Measurements from ENCODE around the gene FUT1. TPM values are rescaled to one million over a fixed set of nuclear protein-coding genes. Genes with fewer than 3 reads are reported as not detected.

FUT1 gene
- total and polyA plus RNA-seq, 9 of the 15 experiments (the other 6 are each of a cell fraction or from before 2014, with no cell fraction given): 2.3 to 18.5 (median 8.8) TPM

DNA sequence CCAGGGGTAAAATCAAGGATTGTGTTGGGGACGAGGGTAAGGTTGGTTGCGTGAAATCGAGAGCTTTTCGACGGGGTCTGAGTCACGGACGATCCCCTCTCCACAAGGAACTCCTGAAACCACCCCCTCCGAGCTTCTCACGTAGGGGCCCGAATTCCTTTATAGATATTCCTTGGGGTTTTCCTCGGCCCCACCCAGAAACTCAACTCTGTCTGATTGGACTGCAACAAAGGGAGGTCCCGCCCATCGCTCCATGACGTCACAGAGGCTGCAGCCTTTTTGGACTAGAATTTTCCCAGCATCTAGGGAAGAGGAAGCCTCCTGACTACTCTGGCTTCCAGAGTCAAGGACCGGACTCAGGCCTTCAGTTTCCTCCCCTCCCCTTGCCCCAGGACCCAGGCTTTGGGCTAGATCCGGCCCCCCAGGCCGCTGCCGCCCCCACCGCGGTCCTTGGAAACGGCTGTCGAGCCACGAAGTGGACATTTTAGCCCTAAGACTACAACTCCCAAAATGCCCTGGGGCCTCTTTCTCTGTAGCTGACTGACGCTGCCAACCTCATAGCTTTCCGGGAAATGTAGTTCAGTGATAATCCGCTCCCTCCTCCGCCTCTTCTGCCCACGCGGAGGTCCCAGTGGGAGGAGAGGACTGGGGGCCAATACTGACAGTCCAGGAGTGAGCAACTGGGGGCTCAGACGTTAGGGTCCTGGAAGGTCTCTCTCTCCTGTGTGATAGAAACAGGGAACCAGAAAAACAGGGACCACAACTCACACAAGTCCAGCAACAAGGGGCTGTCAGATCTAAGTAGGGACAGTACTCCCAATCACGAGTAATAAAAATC, 5.5 kb downstream of the FUT1 start, which contains the start of gene IZUMO1 (continued):
- no peak for TF ChIP-seq HMG20B (CRISPR knock-in tag; IDR thresholded peaks at IDR 0.05)
- peak in 1 of 2 experiments; percentile 51; a peak in 1 of 4 replicates for TF ChIP-seq NONO (IDR thresholded peaks at IDR 0.05; ENCODE audit: low read depth in 2 of 2, low read length in 1 of 2)
- no peak for TF ChIP-seq ZFP30 (CRISPR knock-in tag; IDR thresholded peaks at IDR 0.05; ENCODE audit: borderline replicate concordance)
- no peak for TF ChIP-seq ZNF121 (CRISPR knock-in tag; conservative IDR thresholded peaks at IDR 0.05)
- no peak for TF ChIP-seq NFXL1 (CRISPR knock-in tag; IDR thresholded peaks at IDR 0.05)
- TF ChIP-seq HNRNPK (IDR thresholded peaks at IDR 0.05; ENCODE audit: low read depth, low read length, poor library complexity, severe bottlenecking): no peak
- TF ChIP-seq SUPT5H (IDR thresholded peaks at IDR 0.05): 0 out of 2 replicates have a peak, but pooled peaks have one; percentile 35
- TF ChIP-seq ZC3H11A (IDR thresholded peaks at IDR 0.05; ENCODE audit: low read depth, low read length): no peak
- TF ChIP-seq ZNF408 (CRISPR knock-in tag; IDR thresholded peaks at IDR 0.05; ENCODE audit: low read depth): no peak
- TF ChIP-seq TEAD4 (IDR thresholded peaks at IDR 0.05; ENCODE audit: low read length): no peak
- no peak for TF ChIP-seq TEAD4 (CRISPR knock-in tag; IDR thresholded peaks at IDR 0.05; ENCODE audit: borderline replicate concordance)
- TF ChIP-seq ZNF324 (CRISPR knock-in tag; IDR thresholded peaks at IDR 0.05): no peak
- TF ChIP-seq, protein P1, sequence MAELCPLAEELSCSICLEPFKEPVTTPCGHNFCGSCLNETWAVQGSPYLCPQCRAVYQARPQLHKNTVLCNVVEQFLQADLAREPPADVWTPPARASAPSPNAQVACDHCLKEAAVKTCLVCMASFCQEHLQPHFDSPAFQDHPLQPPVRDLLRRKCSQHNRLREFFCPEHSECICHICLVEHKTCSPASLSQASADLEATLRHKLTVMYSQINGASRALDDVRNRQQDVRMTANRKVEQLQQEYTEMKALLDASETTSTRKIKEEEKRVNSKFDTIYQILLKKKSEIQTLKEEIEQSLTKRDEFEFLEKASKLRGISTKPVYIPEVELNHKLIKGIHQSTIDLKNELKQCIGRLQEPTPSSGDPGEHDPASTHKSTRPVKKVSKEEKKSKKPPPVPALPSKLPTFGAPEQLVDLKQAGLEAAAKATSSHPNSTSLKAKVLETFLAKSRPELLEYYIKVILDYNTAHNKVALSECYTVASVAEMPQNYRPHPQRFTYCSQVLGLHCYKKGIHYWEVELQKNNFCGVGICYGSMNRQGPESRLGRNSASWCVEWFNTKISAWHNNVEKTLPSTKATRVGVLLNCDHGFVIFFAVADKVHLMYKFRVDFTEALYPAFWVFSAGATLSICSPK (IDR thresholded peaks at IDR 0.05; ENCODE audit: borderline replicate concordance): no peak; the same call in 1 of the 2 replicates
- TF ChIP-seq, protein P2, sequence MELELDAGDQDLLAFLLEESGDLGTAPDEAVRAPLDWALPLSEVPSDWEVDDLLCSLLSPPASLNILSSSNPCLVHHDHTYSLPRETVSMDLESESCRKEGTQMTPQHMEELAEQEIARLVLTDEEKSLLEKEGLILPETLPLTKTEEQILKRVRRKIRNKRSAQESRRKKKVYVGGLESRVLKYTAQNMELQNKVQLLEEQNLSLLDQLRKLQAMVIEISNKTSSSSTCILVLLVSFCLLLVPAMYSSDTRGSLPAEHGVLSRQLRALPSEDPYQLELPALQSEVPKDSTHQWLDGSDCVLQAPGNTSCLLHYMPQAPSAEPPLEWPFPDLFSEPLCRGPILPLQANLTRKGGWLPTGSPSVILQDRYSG (tag; conservative IDR thresholded peaks at IDR 0.05; ENCODE audit: low read depth): 0 out of 2 replicates have a peak, but pooled peaks have one; percentile 47
- peak; percentile 97 for TF ChIP-seq HCFC1 (IDR thresholded peaks at IDR 0.05; ENCODE audit: low read depth, low read length)
- no peak for TF ChIP-seq U2AF1 (optimal IDR thresholded peaks at IDR 0.05; ENCODE audit: low read depth, low read length)
- TF ChIP-seq ZNF253 (CRISPR knock-in tag; conservative IDR thresholded peaks at IDR 0.05): no peak

Data from K562 (cell line).